ENCODE data around the gene C17orf113. TPM values are rescaled to one million over a fixed set of nuclear protein-coding genes. Genes with fewer than 3 reads are reported as not detected.

C17orf113 gene
- total and polyA plus RNA-seq, 2 of the 13 experiments (the other 11 are each of a cell fraction or from before 2014, with no cell fraction given): 0.87 to 1.1 TPM

- 0 out of 2 replicates have a peak, but pooled peaks have one; percentile 72 for TF ChIP-seq PAX8 (CRISPR knock-in tag; IDR thresholded peaks at IDR 0.05; ENCODE audit: borderline replicate concordance)
- 0 out of 2 replicates have a peak, but pooled peaks have one; percentile 54 for TF ChIP-seq SMYD3 (CRISPR knock-in tag; IDR thresholded peaks at IDR 0.05)
- peak; percentile 63; the same call in 1 of the 2 replicates for TF ChIP-seq JUND (CRISPR knock-in tag; IDR thresholded peaks at IDR 0.05)
- TF ChIP-seq ZNF292 (CRISPR knock-in tag; IDR thresholded peaks at IDR 0.05; ENCODE audit: borderline replicate concordance, low read depth): peak; percentile 53; the same call in 1 of the 2 replicates
- TF ChIP-seq ZBTB34 (CRISPR knock-in tag; IDR thresholded peaks at IDR 0.05): no peak
- TF ChIP-seq FOXA3 (CRISPR knock-in tag; IDR thresholded peaks at IDR 0.05): peak; percentile 75
- no peak for TF ChIP-seq HNRNPH1 (optimal IDR thresholded peaks at IDR 0.05; ENCODE audit: low read depth, low read length)
- 0 out of 2 replicates have a peak, but pooled peaks have one; percentile 55 for TF ChIP-seq KLF13 (CRISPR knock-in tag; IDR thresholded peaks at IDR 0.05)
- TF ChIP-seq GABPB1 (CRISPR knock-in tag; IDR thresholded peaks at IDR 0.05): peak; percentile 99
- TF ChIP-seq ZNF441 (CRISPR knock-in tag; IDR thresholded peaks at IDR 0.05; ENCODE audit: borderline replicate concordance): no peak
- no peak for TF ChIP-seq KLF11 (CRISPR knock-in tag; IDR thresholded peaks at IDR 0.05)
- TF ChIP-seq IRF2 (CRISPR knock-in tag; IDR thresholded peaks at IDR 0.05): peak; percentile 96
- TF ChIP-seq ZFP36 (IDR thresholded peaks at IDR 0.05; ENCODE audit: borderline replicate concordance, low read depth, low read length, partially characterized antibody): no peak
- no peak for TF ChIP-seq SETDB1 (CRISPR knock-in tag; IDR thresholded peaks at IDR 0.05; ENCODE audit: borderline replicate concordance)
- no peak for TF ChIP-seq ZBTB39 (CRISPR knock-in tag; IDR thresholded peaks at IDR 0.05)
- TF ChIP-seq ZNF878 (CRISPR knock-in tag; IDR thresholded peaks at IDR 0.05): peak; percentile 90; the same call in 1 of the 2 replicates
- no peak for TF ChIP-seq ZNF598 (CRISPR knock-in tag; IDR thresholded peaks at IDR 0.05; ENCODE audit: borderline replicate concordance)
- peak; percentile 63 to 67; a peak in 3 of 4 replicates for TF ChIP-seq MAFK (conservative IDR thresholded peaks at IDR 0.05 in 1 of 2, IDR thresholded peaks at IDR 0.05 in 1 of 2; ENCODE audit: low read length in 2 of 2)
- TF ChIP-seq BRCA1 (CRISPR knock-in tag; IDR thresholded peaks at IDR 0.05): no peak
- peak; percentile 95 for TF ChIP-seq POLR2G (IDR thresholded peaks at IDR 0.05; ENCODE audit: low read depth, low read length)
- TF ChIP-seq ZBTB38 (CRISPR knock-in tag; IDR thresholded peaks at IDR 0.05): peak; percentile 92
- TF ChIP-seq ZNF282 (IDR thresholded peaks at IDR 0.05; ENCODE audit: partially characterized antibody): no peak
- 0 out of 2 replicates have a peak, but pooled peaks have one; percentile 80 for TF ChIP-seq AHR (CRISPR knock-in tag; IDR thresholded peaks at IDR 0.05)
- peak; percentile 38; the same call in 1 of the 2 replicates for TF ChIP-seq TGIF2 (CRISPR knock-in tag; IDR thresholded peaks at IDR 0.05)
- no peak for TF ChIP-seq ZNF180 (CRISPR knock-in tag; IDR thresholded peaks at IDR 0.05; ENCODE audit: borderline replicate concordance, low read depth)
- TF ChIP-seq ZNF562 (CRISPR knock-in tag; IDR thresholded peaks at IDR 0.05; ENCODE audit: borderline replicate concordance): no peak
- TF ChIP-seq HMG20B (CRISPR knock-in tag; conservative IDR thresholded peaks at IDR 0.05): no peak
- peak; percentile 98; the same call in 1 of the 2 replicates for TF ChIP-seq MIER3 (CRISPR knock-in tag; IDR thresholded peaks at IDR 0.05; ENCODE audit: borderline replicate concordance)
Measured at GRCh38 chr17:42019509-42020404, 30.6 kb downstream of the C17orf113 start, which contains the start of gene NKIRAS2 (continued).

Measured in HepG2 (cell line).